ENCODE measurements around the gene MTG2.

Gene MTG2

GRCh38 chr20:62183426-62184142 is 756 bp downstream of the MTG2 start:
- peak; percentile 48 for DNase-seq (ENCODE audit: low spot score)

DNA sequence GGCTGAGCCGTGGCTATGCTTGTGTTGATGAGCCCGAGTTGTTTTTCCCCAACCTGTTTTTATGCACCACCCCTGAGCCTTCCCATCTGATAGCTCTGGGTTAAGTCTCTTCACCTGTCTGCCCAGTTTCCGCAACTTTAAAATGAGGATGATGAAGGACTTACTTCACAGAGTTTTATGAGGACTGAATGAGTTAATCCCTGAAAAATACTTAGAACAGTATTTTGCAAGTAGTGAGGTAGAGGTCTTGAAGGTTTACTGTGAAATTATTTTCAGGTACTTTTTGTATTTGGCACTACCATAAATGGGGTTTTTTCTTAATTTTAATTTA is 3.2 kb downstream of the MTG2 start:
- DNase-seq (ENCODE audit: low spot score) = no peak

GRCh38 chr20:62186887-62187866 is 4.3 kb downstream of the MTG2 start:
- peak; percentile 46 for DNase-seq (ENCODE audit: low spot score)

DNA sequence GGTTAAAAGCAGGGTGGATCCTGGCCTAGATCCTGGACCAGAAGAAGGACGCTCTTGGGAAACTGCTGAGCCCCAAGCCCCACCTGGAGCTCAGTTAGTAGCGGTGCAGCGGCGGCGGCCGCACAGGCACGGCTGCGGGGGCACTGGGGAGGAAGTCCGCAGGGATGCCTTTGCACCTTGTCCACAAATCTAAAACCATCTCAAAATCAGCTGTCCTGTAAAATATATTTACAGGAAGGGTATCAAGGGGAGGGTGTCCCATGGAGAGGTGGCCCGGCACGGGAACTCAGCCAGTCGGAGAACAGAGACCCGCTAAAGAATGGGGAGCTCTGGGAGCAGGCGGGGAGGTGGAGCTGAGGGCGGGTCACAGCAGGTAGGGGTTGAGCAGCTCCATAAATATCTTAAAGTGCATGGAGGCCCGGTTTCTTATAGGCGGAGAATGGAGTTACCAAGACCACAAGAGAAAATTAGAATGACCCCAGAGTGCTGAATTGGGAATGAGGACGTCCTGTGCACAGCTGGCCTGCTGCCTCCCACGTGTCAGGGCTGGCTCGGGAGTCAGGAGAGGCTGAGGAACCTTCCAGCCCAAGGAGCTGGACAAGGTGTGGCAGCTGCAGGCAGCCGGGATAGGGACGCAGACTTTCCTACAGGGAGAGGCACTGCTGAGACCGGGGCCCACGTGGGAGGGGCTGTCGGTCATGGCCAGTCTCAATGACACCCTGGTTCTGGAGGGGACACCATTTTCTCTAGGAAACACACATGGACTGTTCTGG is 8.0 kb downstream of the MTG2 start:
- no peak for DNase-seq (ENCODE audit: low spot score)

GRCh38 chr20:62191781-62192559 is 9.1 kb downstream of the MTG2 start:
- no peak for DNase-seq (ENCODE audit: low spot score)

GRCh38 chr20:62192635-62193034 is 9.8 kb downstream of the MTG2 start:
- DNase-seq (ENCODE audit: low spot score) = no peak

DNA sequence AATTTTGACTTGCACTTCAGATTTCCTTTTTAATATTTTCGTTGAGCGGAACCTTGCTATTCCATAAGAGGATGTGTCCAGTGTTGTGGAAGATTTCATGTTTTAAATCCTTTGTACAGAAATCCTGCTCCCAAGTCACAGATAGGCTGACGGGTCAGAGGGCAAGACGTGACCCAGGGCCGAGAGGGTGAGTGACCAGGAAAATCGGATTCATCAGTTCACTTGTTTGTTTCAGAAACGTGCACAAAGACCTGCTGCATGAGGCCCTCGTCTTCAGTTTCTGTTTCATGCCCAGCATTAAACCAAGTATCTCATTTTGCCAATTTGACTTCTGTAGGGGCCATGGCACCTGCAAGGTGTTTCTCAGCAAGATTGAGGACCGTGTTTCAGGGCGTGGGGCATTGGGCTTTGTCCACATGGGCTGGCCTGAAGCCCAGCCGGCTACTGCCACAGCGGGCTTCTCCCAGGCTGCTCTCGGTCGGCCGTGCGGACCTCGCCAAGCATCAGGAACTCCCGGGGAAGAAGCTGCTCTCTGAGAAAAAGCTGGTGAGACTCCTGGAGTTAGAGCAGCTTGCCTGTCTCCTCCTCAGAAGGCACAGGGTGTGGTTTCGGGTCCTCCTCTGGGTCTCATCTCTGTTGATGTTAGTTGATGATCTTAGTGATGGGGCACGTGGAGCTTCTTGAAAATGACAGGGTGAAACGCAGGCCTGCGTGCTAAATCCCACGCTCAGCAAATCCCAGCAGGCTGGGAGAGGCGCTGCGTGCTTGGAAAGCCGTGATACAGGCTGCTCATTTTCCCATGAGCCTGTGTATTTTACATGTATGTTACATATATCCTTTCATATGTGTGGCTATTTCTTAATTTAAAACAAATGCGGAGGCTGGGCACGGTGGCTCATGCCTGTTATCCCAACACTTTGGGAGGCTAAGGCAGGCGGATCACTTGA is 10.5 kb downstream of the MTG2 start:
- DNase-seq (ENCODE audit: low spot score) = no peak

DNA sequence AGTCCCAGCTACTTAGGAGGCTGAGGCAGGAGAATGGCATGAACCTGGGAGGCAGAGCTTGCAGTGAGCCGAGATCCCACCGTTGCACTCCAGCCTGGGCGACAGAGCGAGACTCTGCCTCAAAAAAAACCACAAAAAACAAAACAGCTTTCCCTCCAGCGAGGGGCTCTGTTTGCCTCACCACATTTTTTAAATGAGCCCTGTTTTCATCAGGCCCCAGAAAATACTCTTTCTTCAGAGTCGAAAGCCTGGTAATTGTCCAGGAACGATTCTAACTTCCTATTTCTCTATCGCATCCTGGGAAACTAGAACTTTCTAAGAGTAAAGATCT is 12.2 kb downstream of the MTG2 start:
- DNase-seq (ENCODE audit: low spot score) = no peak

GRCh38 chr20:62195736-62196135 is 12.9 kb downstream of the MTG2 start:
- DNase-seq (ENCODE audit: low spot score) = no peak

GRCh38 chr20:62196286-62196685 is 13.5 kb downstream of the MTG2 start:
- DNase-seq (ENCODE audit: low spot score) = no peak

DNA sequence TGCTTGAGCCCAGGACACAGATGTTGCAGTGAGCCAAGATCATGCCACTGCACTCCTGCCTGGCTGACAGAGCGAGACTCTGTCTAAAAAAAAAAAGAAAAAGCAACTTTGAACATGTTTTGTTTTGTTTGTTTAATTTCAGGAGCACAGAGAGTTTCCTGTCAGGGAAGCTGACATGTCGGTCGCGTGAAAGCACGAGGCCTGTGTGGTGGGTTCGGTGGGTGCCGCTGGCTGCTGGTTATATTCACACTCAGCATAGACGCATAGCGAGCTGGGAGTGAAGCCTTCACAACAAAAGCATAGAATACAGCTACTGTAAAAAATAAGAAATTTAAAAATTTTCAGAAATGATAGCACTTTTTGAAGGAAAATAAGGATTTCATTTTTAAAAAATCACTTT is 14.5 kb downstream of the MTG2 start:
- no peak for DNase-seq (ENCODE audit: low spot score)

GRCh38 chr20:62197801-62198200 is 15.0 kb downstream of the MTG2 start:
- DNase-seq (ENCODE audit: low spot score) = no peak

- DNase-seq (ENCODE audit: low spot score) = no peak
Observed at GRCh38 chr20:62198496-62198895, 15.7 kb downstream of the MTG2 start.

DNA sequence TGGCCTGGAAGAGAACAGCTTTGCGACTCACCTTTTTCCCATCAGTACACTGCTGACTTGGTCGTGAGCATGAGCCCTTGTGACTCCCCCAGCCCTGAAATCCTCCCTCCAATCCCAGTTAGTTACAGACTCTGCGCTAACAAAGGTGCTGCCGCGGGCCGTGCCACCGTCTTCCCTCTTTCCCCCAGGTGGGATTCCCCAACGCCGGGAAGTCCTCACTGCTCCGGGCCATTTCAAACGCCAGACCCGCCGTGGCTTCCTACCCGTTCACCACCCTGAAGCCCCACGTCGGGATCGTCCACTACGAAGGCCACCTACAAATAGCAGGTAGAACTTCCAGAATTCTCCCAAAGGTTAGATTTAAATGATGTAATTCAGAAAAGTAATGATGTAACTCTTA is 16.1 kb downstream of the MTG2 start:
- DNase-seq (ENCODE audit: low spot score) = no peak

- no peak for DNase-seq (ENCODE audit: low spot score)
Observed at GRCh38 chr20:62200491-62201172, 17.8 kb downstream of the MTG2 start.

GRCh38 chr20:62201173-62202082 is 18.6 kb downstream of the MTG2 start:
- no peak for DNase-seq (ENCODE audit: low spot score)

GRCh38 chr20:62202083-62202395 is 19.2 kb downstream of the MTG2 start:
- DNase-seq (ENCODE audit: low spot score) = no peak

- DNase-seq (ENCODE audit: low spot score) = no peak
Observed at GRCh38 chr20:62202676-62203377, 20.0 kb downstream of the MTG2 start.

Measured in hepatic stellate cell (primary cell).